HFFc6 (cell line): ENCODE measurements around the gene FAM83G. TPM values are rescaled to one million over a fixed set of nuclear protein-coding genes. Genes with fewer than 3 reads are reported as not detected.
A peak's percentile ranks its signal among the peaks of the same experiment; 100 is the strongest.

Experiments
- DNase-seq: peaks from one replicate; pipeline ENCODE4 v3.0.0-alpha.2; 2018
- H3K27ac Mint-ChIP-seq: 2 replicates; pipeline ENCODE4 v1.8.0; 2020; ENCODE audit warnings: mild to moderate bottlenecking, mixed read lengths
- H3K27me3 Mint-ChIP-seq: 2 replicates; pipeline ENCODE4 v1.8.0; 2021; ENCODE audit warnings: mild to moderate bottlenecking, moderate library complexity, mixed read lengths; ENCODE audit not compliant: insufficient read depth
- H3K36me3 Mint-ChIP-seq: 2 replicates; pipeline ENCODE4 v1.8.0; 2021; ENCODE audit warnings: low read depth, mixed read lengths
- H3K4me1 Mint-ChIP-seq: 2 replicates; pipeline ENCODE4 v1.8.0; 2020; ENCODE audit warnings: low read depth, mixed read lengths
- H3K4me3 Mint-ChIP-seq: 2 replicates; pipeline ENCODE4 v1.8.0; 2020; ENCODE audit warnings: mild to moderate bottlenecking, moderate library complexity, mixed read lengths
- H3K9me3 Mint-ChIP-seq: 2 replicates; pipeline ENCODE4 v1.8.0; 2020; ENCODE audit warnings: mild to moderate bottlenecking, mixed read lengths
- CTCF ChIP-seq: fragments of 200-600 bp; sonication (generic); IDR thresholded peaks from 2 replicates; pipeline ENCODE4 v1.5.0; 2021; ENCODE audit warnings: antibody characterized with exemption, mild to moderate bottlenecking
- total RNA-seq, 6 experiments: library from RNA; stranded (reverse); fragmentation: NEBNext Ultra II Directional; extraction: Animal tissue kit (Norgen Biotek cat#: 25700); gene quantifications; 2 replicates in 1 of 6; 3 replicates in 5 of 6; pipeline ENCODE4 v1.2.3, GENCODE V29; 2021

Gene FAM83G
- total RNA-seq, 6 experiments from 2014 or later: 21.0 to 24.0 (median 21.7) TPM

DNA sequence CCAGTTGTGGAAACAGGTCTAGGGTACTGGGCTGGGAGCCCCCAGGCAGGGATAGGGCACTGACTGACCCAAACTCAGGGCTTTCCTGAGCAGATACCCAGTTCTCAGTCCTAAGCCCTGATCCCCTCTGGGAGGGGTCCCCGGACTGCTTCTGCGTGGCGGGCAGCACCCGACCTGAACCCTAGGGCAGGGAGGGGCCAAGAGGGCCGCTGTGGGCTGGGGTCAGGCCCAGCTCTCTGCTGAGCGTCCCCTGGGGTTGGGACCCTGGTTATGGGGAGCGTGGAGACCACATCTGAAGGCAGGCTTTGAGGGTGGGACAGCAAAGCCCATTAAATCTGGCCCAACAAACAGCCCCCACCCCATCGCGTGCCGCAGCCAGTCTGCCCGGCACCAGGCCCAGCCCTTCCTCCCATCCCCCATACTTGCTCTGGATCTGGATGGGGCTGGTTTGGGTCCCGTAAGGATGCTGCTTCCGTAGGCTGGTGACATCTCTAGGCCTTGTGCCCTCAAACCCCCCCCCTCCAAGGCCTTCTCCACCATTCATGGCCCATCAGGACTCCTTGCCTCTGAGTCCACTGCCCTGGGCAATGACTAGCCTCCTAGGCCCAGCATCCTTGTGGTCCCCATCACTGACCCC is 691 bp upstream of the FAM83G start:
- Mint-ChIP-seq H3K27me3 (no peaks in the 10 kb centered on the region; the same call in 1 of the 2 replicates), H3K9me3 (no peaks in the 10 kb centered on the region)

DNA sequence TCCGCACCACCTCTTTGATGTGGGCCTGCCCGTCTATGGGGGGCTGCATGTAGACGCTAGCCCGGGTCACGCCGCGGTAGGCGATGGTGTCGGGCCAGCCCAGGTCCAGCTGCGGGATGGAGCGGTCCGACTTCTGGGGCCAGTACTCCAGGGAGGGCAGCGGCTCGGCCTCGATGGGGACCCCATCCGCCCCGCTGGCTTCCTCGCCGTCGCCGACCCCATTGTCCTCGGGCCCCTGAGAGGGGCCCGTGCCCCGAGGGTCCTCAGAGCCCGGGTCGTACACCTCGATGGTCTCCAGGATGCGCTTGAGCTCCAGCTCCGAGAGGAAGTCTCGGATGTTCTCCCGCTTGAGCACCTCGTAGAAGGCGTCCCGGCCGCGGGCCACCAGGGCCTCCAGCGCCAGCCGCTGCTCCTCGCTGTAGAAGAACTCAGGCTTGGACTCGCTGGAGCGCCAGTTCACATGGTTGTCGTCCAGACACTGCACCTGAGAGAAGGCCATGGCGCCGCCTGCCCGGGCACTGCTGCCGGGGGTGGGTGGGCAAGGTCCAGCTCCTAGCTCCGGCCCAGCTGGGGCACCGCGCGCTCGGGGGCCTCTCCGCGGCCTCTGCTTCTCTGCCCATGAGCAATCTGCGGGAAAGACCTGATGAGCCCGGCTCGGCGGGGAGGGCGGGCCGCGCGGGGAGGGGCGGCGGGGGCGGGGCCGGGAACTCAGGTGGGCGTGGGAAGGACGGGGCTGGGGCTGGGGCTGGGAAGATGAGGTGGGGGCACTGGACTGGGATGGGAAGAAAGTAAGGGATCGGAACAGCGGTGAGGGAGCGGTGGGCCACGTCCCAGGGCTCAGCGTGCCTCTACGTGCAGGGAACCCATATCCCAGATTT is 782 bp downstream of the FAM83G start:
- peak overlapping the region; percentile 91 for H3K4me3 Mint-ChIP-seq
- H3K9me3 Mint-ChIP-seq: no peaks in the 10 kb centered on the region
- H3K36me3 Mint-ChIP-seq: peaks cover 5% of the 10 kb centered on the region; the same call in 1 of the 2 replicates
- peaks cover 32% of the 10 kb centered on the region for H3K4me1 Mint-ChIP-seq
- no peak for TF ChIP-seq CTCF
- H3K27me3 Mint-ChIP-seq: no peaks in the 10 kb centered on the region; the same call in 1 of the 2 replicates
- H3K27ac Mint-ChIP-seq: peak overlapping the region; percentile 82
- peak; percentile 5 for DNase-seq

More for the DNA sequence above, 691 bp upstream of the FAM83G start:
- TF ChIP-seq CTCF: no peak
- Mint-ChIP-seq H3K36me3 (peaks cover 5% of the 10 kb centered on the region; the same call in 1 of the 2 replicates), H3K27ac (peak overlapping the region; percentile 77), H3K4me1 (peaks cover 31% of the 10 kb centered on the region), H3K4me3 (no peak overlapping the region; the same call in 1 of the 2 replicates)
- no peak for DNase-seq

DNA sequence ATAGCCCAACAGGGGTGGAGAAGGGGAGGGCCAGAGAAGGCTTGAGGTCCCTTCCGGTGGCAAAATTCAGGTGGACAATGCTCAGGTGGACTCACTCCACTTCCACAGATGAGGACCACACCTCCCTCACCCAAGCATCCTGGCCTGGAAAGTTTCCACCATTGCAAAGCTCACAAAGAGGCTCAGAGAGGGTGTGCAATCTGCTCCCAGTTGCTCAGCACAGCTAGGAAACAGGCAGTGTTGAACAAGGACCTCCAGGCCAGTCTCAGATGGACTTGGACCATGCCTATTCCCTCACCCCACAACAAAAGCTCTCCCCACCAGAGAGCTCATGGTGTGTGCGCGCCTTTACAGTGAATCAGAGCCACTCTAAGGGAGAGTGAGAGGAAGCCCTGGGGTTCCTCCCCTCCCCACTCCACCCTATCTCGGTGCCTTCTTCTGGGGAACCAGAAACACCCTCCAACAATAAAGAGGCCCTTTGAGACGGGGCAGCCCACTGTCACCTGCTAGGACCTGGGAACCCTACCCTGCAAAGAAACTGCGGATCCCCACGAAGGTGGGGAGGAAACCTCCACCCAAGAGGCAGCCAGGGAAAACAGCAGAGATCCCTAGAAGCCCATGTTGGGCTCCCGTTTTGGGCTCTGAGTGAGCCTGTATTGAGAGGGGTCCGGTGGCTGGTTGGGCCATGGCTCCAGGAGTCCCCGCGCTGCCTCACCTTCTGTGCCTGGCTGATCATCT is 1.6 kb downstream of the FAM83G start:
- no peak for TF ChIP-seq CTCF
- no peaks in the 10 kb centered on the region; the same call in 1 of the 2 replicates for H3K27me3 Mint-ChIP-seq
- peaks cover 5% of the 10 kb centered on the region; the same call in 1 of the 2 replicates for H3K36me3 Mint-ChIP-seq

DNA sequence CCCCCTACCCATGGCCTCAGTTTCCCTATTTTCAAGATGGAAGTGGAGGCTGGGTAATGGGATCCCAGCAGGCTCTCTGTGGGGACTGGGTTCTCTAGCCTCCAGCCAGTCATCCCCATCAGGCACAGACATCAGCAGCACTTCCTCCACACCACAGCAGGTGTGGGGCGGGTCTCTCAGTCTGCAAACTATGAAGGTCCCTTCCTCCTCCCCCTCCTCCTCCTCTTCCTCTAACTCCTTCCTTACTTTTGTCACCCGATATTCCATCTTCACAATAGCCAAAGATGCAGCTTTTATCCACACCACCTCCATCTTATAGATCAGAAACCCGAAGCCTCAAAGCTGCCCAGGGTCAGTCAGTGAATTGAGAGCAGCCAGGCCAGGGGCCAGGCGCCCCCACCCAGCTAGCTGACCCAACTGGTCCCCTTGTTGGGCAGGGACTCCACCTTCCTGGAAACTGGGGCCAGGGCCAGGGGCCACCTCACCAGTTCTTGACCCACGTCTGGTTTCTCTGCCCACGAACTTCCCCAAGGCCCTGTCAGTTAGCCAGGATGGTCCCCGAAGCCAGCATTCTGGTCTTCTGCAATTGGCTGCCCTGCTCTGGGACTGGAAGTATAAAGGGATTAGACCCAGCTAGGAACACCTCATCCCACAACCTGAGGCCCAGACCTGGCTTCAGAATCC is 2.5 kb downstream of the FAM83G start:
- Mint-ChIP-seq H3K36me3 (peaks cover 12% of the 10 kb centered on the region), H3K4me1 (peaks cover 32% of the 10 kb centered on the region), H3K4me3 (peak overlapping the region; percentile 91), H3K27ac (peak overlapping the region; percentile 54), H3K27me3 (no peaks in the 10 kb centered on the region; the same call in 1 of the 2 replicates), H3K9me3 (no peaks in the 10 kb centered on the region)
- no peak for TF ChIP-seq CTCF
- no peak for DNase-seq

More for the DNA sequence above, 1.6 kb downstream of the FAM83G start:
- peak overlapping the region; percentile 91 for H3K4me3 Mint-ChIP-seq
- H3K27ac Mint-ChIP-seq: peak overlapping the region; percentile 54
- peaks cover 32% of the 10 kb centered on the region for H3K4me1 Mint-ChIP-seq
- H3K9me3 Mint-ChIP-seq: no peaks in the 10 kb centered on the region
- DNase-seq: peak; percentile 38
